Transverse colon (tissue), 4 donors: ENCODE results near the gene DPP7. TPM values are rescaled to one million over a fixed set of nuclear protein-coding genes. Genes with fewer than 3 reads are reported as not detected.

Experiments used
- DNase-seq: peaks from one replicate; pipeline ENCODE4 v3.0.0-alpha.2; 2019
- H3K27ac ChIP-seq, 4 donors: fragments of 200-600 bp; sonication (generic); 2 replicates each; pipeline ENCODE4 v1.5.1; 2016 to 2018; ENCODE audit warnings: inconsistent platforms in 4 of 4
- H3K27me3 ChIP-seq: fragments of 200-600 bp; sonication (generic); 2 replicates; pipeline ENCODE4 v1.5.1; 2017; ENCODE audit warnings: inconsistent platforms
- H3K36me3 ChIP-seq, 4 donors: fragments of 200-600 bp; sonication (generic); 2 replicates each; pipeline ENCODE4 v1.5.1; 2017 to 2019; ENCODE audit warnings: inconsistent platforms in 4 of 4
- H3K4me1 ChIP-seq, 4 donors: fragments of 200-600 bp; sonication (generic); 2 replicates each; pipeline ENCODE4 v1.5.1; 2017 to 2020; ENCODE audit warnings: inconsistent platforms in 4 of 4
- H3K4me3 ChIP-seq, 4 donors: fragments of 200-600 bp; sonication (generic); 1 replicate in 1 of 4; 2 replicates in 3 of 4; pipeline versions ENCODE4 v1.5.1 to v1.6.1; 2017 to 2019; ENCODE audit warnings: inconsistent platforms in 4 of 4
- H3K9me3 ChIP-seq, 2 donors: fragments of 200-600 bp; sonication (generic); 2 replicates each; pipeline ENCODE4 v1.5.1; 2017 to 2019; ENCODE audit warnings: inconsistent platforms in 2 of 2
- CTCF ChIP-seq, 5 experiments: fragments of 200-600 bp in 3 of 5; fragments of 450-650 bp in 2 of 5; sonication (generic) in 3 of 5; IDR thresholded peaks; 1 replicate in 2 of 5; 2 replicates in 3 of 5; pipeline ENCODE4 v1.5.1; 2016 to 2017; ENCODE audit warnings: antibody characterized with exemption in 5 of 5, inconsistent platforms in 3 of 5, mild to moderate bottlenecking in 2 of 5, moderate library complexity in 1 of 5
- EP300 ChIP-seq: sonication (generic); formaldehyde crosslinking; IDR thresholded peaks from one replicate; pipeline ENCODE4 v1.6.1; 2017; ENCODE audit warnings: antibody characterized with exemption, low read depth
- POLR2A ChIP-seq: fragments of 450-650 bp; IDR thresholded peaks from one replicate; pipeline ENCODE4 v1.6.1; 2016; ENCODE audit warnings: antibody characterized with exemption, mild to moderate bottlenecking, moderate library complexity
- POLR2AphosphoS5 ChIP-seq, 3 donors: sonication (generic); formaldehyde crosslinking; IDR thresholded peaks; one replicate each; pipeline ENCODE4 v1.6.1; 2016; ENCODE audit warnings: antibody characterized with exemption in 3 of 3
- WGBS, 2 donors: methylation state at CpG; one replicate each; pipeline ENCODE4 v1.1.5; 2018; ENCODE audit warnings: low coverage in 1 of 2; 5-methylcytosine and 5-hydroxymethylcytosine counted together
- in situ Hi-C, 4 donors: fragments of 200-750 bp; cut with MboI; loops; one replicate each; pipeline versions ENCODE4 v1.15.0 to v1.15.1; 2017; ENCODE audit warnings: low sequenced_read_pairs in 3 of 4, low pct_ligation_motif_present in 1 of 4, low pct_unique_long_range_greater_than_20kb in 1 of 4
- intact Hi-C: fragments of 100-400 bp; cut with DNase I; formaldehyde crosslinking; loops from one replicate; pipeline ENCODE4 v1.15.1; 2023; ENCODE audit warnings: low total_unique reads
- total RNA-seq, 4 donors: library from RNA; depleted of rRNA; stranded (reverse); fragments of >200 nt; gene quantifications; one replicate each; pipeline ENCODE4 v1.1.0, GENCODE V29; 2016

DPP7 gene
- total RNA-seq, 4 donors from 2014 or later: 54.2 to 141 (median 103) TPM

- no peak for DNase-seq
- intact Hi-C loops (no loop called here), in situ Hi-C loops (loop anchor here in 1 of 4 donors (25.0 kb wide), 1 partner anchor 106 kb away; the partner anchor contains the start of genes NDOR1, RNF208, TMEM203 and TPRN)
- Histone ChIP-seq H3K36me3 (peaks cover 0 to 34% (median 6%) of the 10 kb centered on the region in 4 donors), H3K27ac (no peak overlapping the region), H3K4me3 (no peak overlapping the region), H3K27me3 (no peaks in the 10 kb centered on the region), H3K9me3 (no peaks in the 10 kb centered on the region), H3K4me1 (no peaks in the 10 kb centered on the region)
- WGBS, 2 donors: 95% methylated on average over 27 of the region's 31 CpGs; no CpG with 5 or more reads in 1 of the 2 donors
- TF ChIP-seq EP300 (no peak), POLR2AphosphoS5 (IDR thresholded peaks at IDR 0.05) (no peak), POLR2A (no peak), CTCF (IDR thresholded peaks at IDR 0.05) (no peak)
Observed at GRCh38 chr9:137105814-137106661, 8.5 kb downstream of the DPP7 start.

- Histone ChIP-seq H3K9me3 (no peaks in the 10 kb centered on the region), H3K4me3 (no peak overlapping the region), H3K4me1 (no peaks in the 10 kb centered on the region), H3K27ac (no peak overlapping the region), H3K36me3 (peaks cover 0 to 34% (median 8%) of the 10 kb centered on the region in 4 donors), H3K27me3 (no peaks in the 10 kb centered on the region)
- DNase-seq: no peak
- WGBS, 2 donors: 82 to 94% methylated on average over 8 to 37 of the region's 37 CpGs
- no peak for TF ChIP-seq CTCF (IDR thresholded peaks at IDR 0.05)
- no peak for TF ChIP-seq POLR2AphosphoS5 (IDR thresholded peaks at IDR 0.05)
- TF ChIP-seq EP300: no peak
- no peak for TF ChIP-seq POLR2A
- intact Hi-C loops (no loop called here), in situ Hi-C loops (loop anchor here in 1 of 4 donors (25.0 kb wide), 1 partner anchor 109 kb away; the partner anchor contains the start of genes NDOR1, RNF208, TMEM203 and TPRN)
Observed at GRCh38 chr9:137103206-137103999, 11.1 kb downstream of the DPP7 start.

- intact Hi-C loops: no loop called here
- Histone ChIP-seq H3K4me3 (no peak overlapping the region), H3K27ac (no peak overlapping the region), H3K27me3 (no peaks in the 10 kb centered on the region), H3K36me3 (peaks cover 0 to 29% (median 8%) of the 10 kb centered on the region in 4 donors), H3K4me1 (no peaks in the 10 kb centered on the region), H3K9me3 (no peaks in the 10 kb centered on the region)
- no peak for TF ChIP-seq EP300
- TF ChIP-seq POLR2A: no peak
- no peak for TF ChIP-seq POLR2AphosphoS5 (IDR thresholded peaks at IDR 0.05)
- no peak for TF ChIP-seq CTCF (IDR thresholded peaks at IDR 0.05)
- in situ Hi-C loops: no loop called here
- no peak for DNase-seq
- 88% methylated on average over 14 of the region's 14 CpGs; no CpG with 5 or more reads in 1 of the 2 donors for WGBS, 2 donors
Observed at GRCh38 chr9:137099231-137099630, 15.3 kb downstream of the DPP7 start.
